NCI-H1105 treated with DMSO at 0.1 percent for 48 hours (cell line): ENCODE results near the gene APC.
"Not testable (repeated sequence)": the region's sequence is repeated elsewhere in the genome, so short reads cannot be mapped to it uniquely, and the experiment has no call there.

Experiments
- DNase-seq: peaks from one replicate; lab custom pipeline; 2025; lab: John Stamatoyannopoulos, UW

Gene APC

GRCh38 chr5:112716895-112717294 lies 20.8 kb upstream of the APC start:
- DNase-seq = not testable (repeated sequence)

DNA sequence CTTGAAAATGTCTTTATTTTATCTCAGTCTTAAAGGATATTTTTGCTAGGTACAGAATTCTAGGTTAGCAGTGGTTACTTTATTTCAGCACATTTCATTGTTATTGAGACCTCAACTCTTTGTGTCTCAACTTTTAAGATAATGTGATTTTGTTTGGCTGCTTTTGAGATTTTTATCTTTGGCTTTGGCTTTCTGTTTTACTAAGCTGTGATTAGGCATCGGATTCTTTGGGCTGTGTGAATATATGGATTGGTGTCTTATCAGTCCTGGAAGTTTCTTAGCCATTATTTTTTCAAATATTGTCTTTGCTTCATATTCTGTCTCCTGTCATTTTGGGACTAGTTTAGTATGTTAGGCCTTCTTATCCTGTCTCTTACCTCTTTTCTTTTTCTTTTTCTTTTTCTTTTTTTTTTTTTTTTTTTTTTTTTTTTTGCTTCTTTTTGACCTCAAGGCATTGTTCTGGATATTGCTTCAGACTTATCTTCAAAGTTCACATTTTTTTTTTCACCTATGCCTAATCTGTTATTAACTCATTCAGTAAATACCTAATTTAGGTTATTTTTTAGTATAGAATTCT lies 20.1 kb upstream of the APC start:
- no peak for DNase-seq

DNA sequence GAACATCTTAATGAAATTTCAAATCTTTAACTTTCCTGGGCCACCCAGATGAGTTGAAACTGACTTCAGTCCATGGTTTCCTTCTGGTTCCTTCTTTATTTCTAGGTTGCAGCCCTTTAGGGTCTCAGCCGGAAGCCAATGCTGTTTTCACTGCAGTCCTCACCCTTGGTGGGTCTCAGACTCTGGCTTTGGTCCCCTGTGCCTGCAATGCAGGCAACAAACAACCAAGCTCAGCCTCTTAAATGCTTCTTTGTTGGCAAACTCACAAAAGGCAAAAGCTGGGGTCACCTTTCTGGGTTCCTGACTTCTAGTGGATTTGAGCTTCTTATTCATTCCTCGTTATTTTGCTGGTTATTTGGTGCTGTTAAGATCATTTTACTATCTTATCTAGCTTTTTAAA lies 19.3 kb upstream of the APC start:
- no peak for DNase-seq

DNA sequence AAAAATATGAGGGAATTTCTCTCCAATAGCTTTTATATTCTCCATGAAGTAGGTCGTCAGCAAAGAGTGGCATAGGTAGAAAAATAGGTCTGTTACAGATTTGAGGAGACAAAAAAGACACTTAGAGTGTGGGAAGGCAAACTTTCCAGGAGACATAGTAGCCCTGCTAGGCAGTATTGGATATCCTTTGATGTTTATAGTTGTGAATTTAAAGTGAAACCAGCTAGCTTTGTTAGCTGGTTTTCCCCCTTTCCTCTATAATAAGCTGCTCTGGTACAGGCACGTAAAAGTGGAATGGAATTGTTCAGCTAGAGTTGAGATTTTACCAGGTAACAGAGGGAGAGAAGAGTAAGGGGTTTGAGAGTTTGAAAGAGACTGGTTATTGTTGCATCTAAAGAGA lies 17.1 kb upstream of the APC start:
- DNase-seq = no peak

DNA sequence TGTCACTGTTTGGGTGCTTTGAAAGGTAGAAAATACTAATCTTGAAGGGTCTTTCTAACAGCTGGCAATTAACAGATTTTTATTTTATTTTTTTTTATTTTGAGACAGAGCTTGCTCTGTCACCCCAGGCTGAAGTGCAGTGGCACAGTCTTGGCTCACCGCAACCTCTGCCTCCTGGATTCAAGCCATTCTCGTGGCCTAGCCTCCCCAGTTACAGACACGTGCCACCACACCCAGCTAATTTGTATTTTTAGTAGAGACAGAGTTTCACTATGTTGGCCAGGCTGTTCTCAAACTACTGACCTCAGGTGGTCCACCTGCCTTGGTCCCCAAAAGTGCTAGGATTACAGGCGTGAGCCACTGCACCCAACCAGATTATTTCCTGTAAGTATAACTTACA lies 12.8 kb upstream of the APC start:
- DNase-seq = no peak

GRCh38 chr5:112729630-112730029 lies 8.1 kb upstream of the APC start:
- no peak for DNase-seq

DNA sequence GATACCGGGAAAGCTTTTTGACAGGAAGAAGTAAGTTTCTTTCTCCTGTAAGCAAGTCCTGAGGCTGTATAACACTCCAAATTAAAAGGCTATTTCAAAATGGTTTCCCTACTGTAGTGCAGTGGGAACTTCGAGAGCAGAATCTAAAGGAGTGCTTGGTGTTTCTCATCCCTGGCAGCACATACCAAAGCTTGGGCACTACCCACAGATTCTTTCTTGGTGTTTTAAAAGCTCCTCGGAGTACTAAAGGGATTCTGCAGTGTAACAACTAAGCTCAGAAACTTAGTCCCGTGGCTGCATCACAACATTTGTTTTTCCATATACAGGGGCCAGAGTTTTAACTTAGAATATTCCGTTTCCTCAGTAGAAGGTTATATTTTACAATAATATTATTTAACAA lies 5.6 kb upstream of the APC start:
- no peak for DNase-seq

DNA sequence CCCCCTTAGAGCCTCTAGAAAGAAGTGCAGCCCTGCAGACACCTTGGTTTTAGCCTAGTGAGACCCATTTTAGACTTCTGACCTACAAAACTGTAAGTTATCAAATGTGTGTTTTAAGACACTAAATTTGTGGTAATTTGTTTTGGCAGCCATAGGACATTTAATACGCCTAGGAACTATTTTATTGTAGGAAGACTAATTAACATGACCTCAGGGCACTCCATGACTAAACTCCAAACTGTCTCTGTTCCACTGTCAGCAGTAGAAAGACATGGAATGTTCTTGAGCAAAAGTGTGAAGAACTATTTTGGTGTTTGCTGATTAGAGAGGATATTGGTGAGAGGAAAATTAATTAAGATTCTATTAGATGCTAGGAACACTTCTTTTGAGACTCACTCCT lies 4.1 kb upstream of the APC start:
- DNase-seq = no peak

DNA sequence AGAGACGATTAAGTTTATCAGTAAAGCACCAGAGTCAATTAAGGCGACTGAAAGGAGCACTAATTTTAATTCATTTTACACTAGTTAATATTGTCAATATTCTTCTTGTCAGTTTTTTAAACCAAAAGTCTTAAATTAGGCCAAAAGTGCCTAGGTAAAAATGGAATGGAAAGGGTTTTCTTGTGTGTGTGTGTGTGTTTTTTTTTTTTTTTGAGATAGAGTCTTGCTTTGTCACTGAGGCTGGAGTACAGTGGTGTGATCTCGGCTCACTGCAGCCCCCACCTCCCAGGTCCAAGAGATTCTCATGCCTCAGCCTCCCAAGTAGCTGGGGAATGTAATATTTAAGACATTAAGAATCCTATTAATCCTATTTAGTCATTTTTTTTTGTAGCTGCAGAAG lies 3.1 kb upstream of the APC start:
- DNase-seq = no peak

- no peak for DNase-seq
These were observed 2.0 kb upstream of the APC start for GRCh38 chr5:112735702-112736101.

- no peak for DNase-seq
These were observed 619 bp upstream of the APC start for GRCh38 chr5:112737070-112737462.

GRCh38 chr5:112738191-112738560 lies 491 bp downstream of the APC start:
- no peak for DNase-seq

GRCh38 chr5:112742424-112742823 lies 4.7 kb downstream of the APC start:
- no peak for DNase-seq

- DNase-seq = no peak
These were observed 5.9 kb downstream of the APC start for GRCh38 chr5:112743631-112744030.

GRCh38 chr5:112752335-112752734 lies 14.7 kb downstream of the APC start:
- DNase-seq = no peak

- no peak for DNase-seq
These were observed 18.0 kb downstream of the APC start for GRCh38 chr5:112755703-112756102.

DNA sequence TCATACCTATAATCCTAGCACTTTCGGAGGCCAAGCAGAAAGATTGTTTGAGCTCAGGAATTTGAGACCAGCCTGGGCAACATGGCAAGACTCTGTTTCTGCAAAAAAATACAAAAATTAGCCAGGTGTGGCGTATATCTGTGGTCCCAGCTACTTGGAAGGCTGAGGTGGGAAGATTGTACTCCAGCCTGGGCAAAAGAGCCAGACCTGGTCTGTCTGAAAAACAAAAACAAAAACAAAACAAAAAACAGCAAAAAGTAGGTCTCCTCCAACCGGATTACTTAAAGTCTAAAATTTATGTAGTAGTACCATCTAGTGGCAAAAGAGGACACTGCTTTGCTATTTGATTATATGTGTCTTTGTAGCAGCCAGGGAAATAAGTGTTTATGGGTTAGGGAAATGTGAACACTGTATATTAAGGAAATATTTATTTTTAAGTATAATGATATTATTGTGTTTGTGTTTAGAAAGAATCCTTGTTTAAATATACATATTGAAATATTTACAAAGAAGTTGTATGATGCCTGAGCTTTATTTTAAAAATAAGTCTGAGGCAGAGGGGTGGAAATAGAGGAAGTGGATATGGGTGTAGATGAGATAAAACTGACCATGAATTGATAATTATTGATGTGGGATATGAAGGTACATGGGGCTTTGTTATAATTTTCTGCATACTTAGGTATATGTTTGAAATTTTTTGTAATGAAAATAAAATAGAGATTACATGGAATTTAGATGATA lies 20.0 kb downstream of the APC start:
- DNase-seq = peak; percentile 47

- DNase-seq = no peak
These were observed 21.0 kb downstream of the APC start for GRCh38 chr5:112758676-112759075.

DNA sequence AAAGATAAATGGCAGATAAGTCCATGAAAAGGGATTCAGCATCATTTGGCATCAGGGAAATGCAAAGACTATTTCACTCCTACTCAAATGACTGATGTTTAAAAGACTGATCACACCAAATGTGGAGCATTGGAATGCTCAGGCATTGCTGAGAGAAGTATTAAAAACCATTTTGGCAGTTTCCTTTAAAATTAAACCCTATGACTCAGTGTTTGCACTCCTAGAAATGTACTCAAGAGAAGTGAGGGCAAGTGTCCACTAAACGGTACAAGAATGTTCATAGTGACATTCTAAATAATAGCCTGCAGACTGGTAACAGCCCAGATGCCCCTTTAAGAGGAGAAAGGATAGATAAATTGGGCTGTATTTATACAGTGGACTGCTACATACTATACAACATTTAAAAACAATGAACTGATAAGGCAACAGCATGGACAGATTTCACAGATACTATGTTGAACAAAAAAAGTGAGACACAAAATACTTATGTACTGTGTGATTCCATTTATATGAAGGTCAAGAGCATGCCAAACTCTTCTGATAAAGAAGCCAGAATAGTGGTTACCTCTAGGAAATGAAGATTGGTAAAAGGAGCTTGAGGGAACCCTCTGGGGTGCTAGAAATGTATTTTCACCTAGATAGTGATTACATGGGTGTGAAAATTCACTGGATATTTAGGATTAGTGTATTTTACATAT lies 24.6 kb downstream of the APC start:
- no peak for DNase-seq

- no peak for DNase-seq
These were observed 25.5 kb downstream of the APC start for GRCh38 chr5:112763165-112763564.

- DNase-seq = no peak
These were observed 34.4 kb downstream of the APC start for GRCh38 chr5:112772124-112772523.

GRCh38 chr5:112776301-112776856 lies 38.7 kb downstream of the APC start:
- DNase-seq = no peak

DNA sequence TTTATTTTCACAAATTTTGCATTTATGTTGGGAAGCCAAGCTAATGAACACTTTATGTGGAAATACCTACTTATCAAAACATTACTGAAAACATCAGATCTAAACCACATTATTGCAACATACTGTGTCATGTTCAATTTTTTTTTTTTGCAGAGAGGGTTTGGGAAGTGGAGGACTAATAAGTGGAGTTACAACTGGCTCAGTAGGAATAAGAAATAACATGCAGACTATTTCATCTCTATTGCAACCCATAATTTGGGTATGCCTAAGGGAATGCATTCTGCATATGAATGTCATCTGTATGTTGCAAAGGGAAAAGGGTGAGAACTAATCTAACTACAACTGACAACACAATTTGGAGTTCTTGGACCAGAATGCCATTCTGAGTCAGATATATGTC lies 41.8 kb downstream of the APC start:
- DNase-seq = no peak
